ENCODE measurements around the gene TMEM151A.

DNA sequence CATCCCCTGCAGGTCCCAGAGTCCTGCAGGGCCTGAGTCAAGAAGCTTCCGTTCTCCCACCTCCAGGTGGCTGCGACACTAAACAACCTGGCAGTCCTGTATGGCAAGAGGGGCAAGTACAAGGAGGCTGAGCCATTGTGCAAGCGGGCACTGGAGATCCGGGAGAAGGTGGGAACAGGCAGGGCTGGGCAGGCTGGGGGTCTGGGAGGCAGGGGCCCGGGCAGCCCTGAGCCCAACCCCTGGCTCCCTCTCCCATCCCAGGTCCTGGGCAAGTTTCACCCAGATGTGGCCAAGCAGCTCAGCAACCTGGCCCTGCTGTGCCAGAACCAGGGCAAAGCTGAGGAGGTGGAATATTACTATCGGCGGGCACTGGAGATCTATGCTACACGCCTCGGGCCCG lies 27.9 kb upstream of the TMEM151A start:
- TF ChIP-seq, protein P1, sequence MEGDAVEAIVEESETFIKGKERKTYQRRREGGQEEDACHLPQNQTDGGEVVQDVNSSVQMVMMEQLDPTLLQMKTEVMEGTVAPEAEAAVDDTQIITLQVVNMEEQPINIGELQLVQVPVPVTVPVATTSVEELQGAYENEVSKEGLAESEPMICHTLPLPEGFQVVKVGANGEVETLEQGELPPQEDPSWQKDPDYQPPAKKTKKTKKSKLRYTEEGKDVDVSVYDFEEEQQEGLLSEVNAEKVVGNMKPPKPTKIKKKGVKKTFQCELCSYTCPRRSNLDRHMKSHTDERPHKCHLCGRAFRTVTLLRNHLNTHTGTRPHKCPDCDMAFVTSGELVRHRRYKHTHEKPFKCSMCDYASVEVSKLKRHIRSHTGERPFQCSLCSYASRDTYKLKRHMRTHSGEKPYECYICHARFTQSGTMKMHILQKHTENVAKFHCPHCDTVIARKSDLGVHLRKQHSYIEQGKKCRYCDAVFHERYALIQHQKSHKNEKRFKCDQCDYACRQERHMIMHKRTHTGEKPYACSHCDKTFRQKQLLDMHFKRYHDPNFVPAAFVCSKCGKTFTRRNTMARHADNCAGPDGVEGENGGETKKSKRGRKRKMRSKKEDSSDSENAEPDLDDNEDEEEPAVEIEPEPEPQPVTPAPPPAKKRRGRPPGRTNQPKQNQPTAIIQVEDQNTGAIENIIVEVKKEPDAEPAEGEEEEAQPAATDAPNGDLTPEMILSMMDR (IDR thresholded peaks at IDR 0.05), result no peak
- TF ChIP-seq POLR2A (IDR thresholded peaks at IDR 0.05) (no peak), EP300 (IDR thresholded peaks at IDR 0.05) (no peak)
